ENCODE measurements around the gene TPRX1. TPM values are rescaled to one million over a fixed set of nuclear protein-coding genes. Genes with fewer than 3 reads are reported as not detected.
"Not testable (repeated sequence)": the region's sequence is repeated elsewhere in the genome, so short reads cannot be mapped to it uniquely, and the experiment has no call there.

The TPRX1 gene
- total and polyA plus RNA-seq, 2 of the 4 experiments (the other 2 are of a cell fraction): not detected

DNA sequence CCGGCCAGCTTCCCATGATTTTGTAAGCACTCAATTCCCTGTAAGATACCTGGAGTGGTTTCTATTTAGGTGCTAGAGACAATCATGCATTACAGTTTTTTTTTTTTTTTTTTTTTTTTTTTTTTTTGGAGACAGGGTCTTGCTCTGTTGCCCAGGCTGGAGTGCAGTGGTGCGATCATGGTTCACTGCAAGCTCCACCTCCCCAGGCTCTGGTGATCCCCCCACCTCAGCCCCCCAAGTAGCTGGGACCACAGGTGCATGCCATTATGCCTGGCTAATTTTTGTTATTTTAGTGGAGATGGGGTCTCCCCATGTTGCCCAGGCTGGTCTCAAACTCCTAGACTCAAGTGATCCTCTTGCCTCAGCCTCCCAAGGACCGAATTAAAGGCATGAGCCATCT lies 39.6 kb downstream of the TPRX1 start:
- H2BK120ac ChIP-seq (ENCODE audit: low read depth, low read length); H3K9ac ChIP-seq (ENCODE audit: low read depth, low read length); H3K27ac ChIP-seq (ENCODE audit: insufficient read depth, low read length); H3K4ac ChIP-seq (ENCODE audit: low read depth, low read length); H4K91ac ChIP-seq (ENCODE audit: insufficient read depth, low read depth, low read length); H4K5ac ChIP-seq (ENCODE audit: low read depth, low read length); H2BK20ac ChIP-seq (ENCODE audit: low read depth, low read length); H3K9me1 ChIP-seq (ENCODE audit: insufficient read depth, low read length); H2AFZ ChIP-seq (replicated peaks; ENCODE audit: low read length, poor library complexity); H3K79me1 ChIP-seq (ENCODE audit: low read depth in 1 of 2, low read length in 2 of 2); H2BK5ac ChIP-seq (ENCODE audit: low read depth, low read length, poor library complexity, severe bottlenecking); H3K56ac ChIP-seq (ENCODE audit: extremely low read depth, insufficient read depth, low read length); H3K27me3 ChIP-seq (ENCODE audit: control insufficient read depth, insufficient read depth, low read length); H3K18ac ChIP-seq (ENCODE audit: low read depth, low read length); in situ Hi-C loops (cut with MboI; ENCODE audit: low sequenced_read_pairs); intact Hi-C loops (cut with micrococcal nuclease); POLR2A ChIA-PET (ENCODE audit: unreplicated experiment); H3K4me2 ChIP-seq (ENCODE audit: low read depth, low read length); DNase-seq; H2AK5ac ChIP-seq (ENCODE audit: low read depth, low read length); H3K4me3 ChIP-seq (ENCODE audit: insufficient read depth, low read depth, low read length); H3K4me1 ChIP-seq (ENCODE audit: control insufficient read depth, insufficient read depth, low read length); H3K9me3 ChIP-seq (ENCODE audit: control insufficient read depth, insufficient read depth, low read length); dilution Hi-C loops (cut with HindIII; ENCODE audit: low sequenced_read_pairs, unreplicated experiment); H4K20me1 ChIP-seq (ENCODE audit: insufficient read depth, low read length); H3K23ac ChIP-seq (ENCODE audit: low read depth, low read length); ATAC-seq (ENCODE audit: low read depth); H2BK15ac ChIP-seq (ENCODE audit: low read depth, low read length); BruUV-seq (replicated peaks); H3K36me3 ChIP-seq (ENCODE audit: control insufficient read depth, insufficient read depth, low read length); H4K8ac ChIP-seq (ENCODE audit: low read depth in 2 of 2, low read length in 2 of 2); H3K14ac ChIP-seq (replicated peaks; ENCODE audit: low read depth, low read length); H2AK9ac ChIP-seq (replicated peaks; ENCODE audit: low read depth, low read length, poor library complexity): not testable (repeated sequence)
- WGBS, 2 experiments (ENCODE audit: extremely low coverage in 2 of 2, insufficient read length in 1 of 2): no CpG with 5 or more reads among the region's 3 CpGs
- CTCF ChIA-PET: interaction anchor here (0.6 to 1.5 kb wide), 4 partner anchors 14 to 52 kb away, joined by 3 to 4 read pairs (median 4); partner anchors contain the start of genes EHD2 and SELENOW

Data from IMR-90 (cell line).